Large intestine (tissue), 3 donors: Measurements from ENCODE around the gene RNF113B. TPM values are rescaled to one million over a fixed set of nuclear protein-coding genes. Genes with fewer than 3 reads are reported as not detected.

ENCODE experiments used
- DNase-seq, 2 donors: peaks; one replicate each; pipeline versions ENCODE4 v3.0.0 to v3.0.0-alpha.2; 2013
- H3K27ac ChIP-seq: one replicate; pipeline ENCODE4 v1.5.1; 2013; ENCODE audit warnings: low read length
- H3K27me3 ChIP-seq: 2 replicates; pipeline ENCODE4 v1.6.1; 2013; ENCODE audit warnings: low read length; ENCODE audit not compliant: control insufficient read depth, insufficient read depth
- H3K36me3 ChIP-seq: 2 replicates; pipeline ENCODE4 v1.6.1; 2013; ENCODE audit warnings: low read length; ENCODE audit not compliant: control insufficient read depth, insufficient read depth
- H3K4me1 ChIP-seq: one replicate; pipeline ENCODE4 v1.6.1; 2013; ENCODE audit warnings: low read length; ENCODE audit not compliant: control insufficient read depth, insufficient read depth
- H3K4me3 ChIP-seq: one replicate; pipeline ENCODE4 v1.5.1; 2013; ENCODE audit warnings: low read length
- H3K9me3 ChIP-seq: one replicate; pipeline ENCODE4 v1.6.1; 2013; ENCODE audit warnings: mild to moderate bottlenecking, low read depth, low read length, moderate library complexity; ENCODE audit not compliant: control insufficient read depth
- WGBS: methylation state at CpG from one replicate; pipeline ENCODE4 v1.1.5; 2013; ENCODE audit warnings: low lambda C conversion rate; ENCODE audit not compliant: insufficient coverage; 5-methylcytosine and 5-hydroxymethylcytosine counted together
- polyA plus RNA-seq: library from polyadenylated mRNA; unstranded; fragments of 120-200 nt; gene quantifications from one replicate; pipeline ENCODE4 v1.2.1, GENCODE V29; 2013

The RNF113B gene
- polyA plus RNA-seq, 1 donor = 0.04 TPM

GRCh38 chr13:98141509-98142379 lies 35.3 kb downstream of the RNF113B start:
- Histone ChIP-seq H3K27me3 (peaks cover 23% of the 10 kb centered on the region), H3K4me3 (peak overlapping the region; percentile 73), H3K4me1 (peaks cover 3% of the 10 kb centered on the region), H3K36me3 (no peaks in the 10 kb centered on the region), H3K27ac (no peak overlapping the region), H3K9me3 (no peaks in the 10 kb centered on the region)
- no peak for DNase-seq
- WGBS = no CpG with 5 or more reads among the region's 27 CpGs

DNA sequence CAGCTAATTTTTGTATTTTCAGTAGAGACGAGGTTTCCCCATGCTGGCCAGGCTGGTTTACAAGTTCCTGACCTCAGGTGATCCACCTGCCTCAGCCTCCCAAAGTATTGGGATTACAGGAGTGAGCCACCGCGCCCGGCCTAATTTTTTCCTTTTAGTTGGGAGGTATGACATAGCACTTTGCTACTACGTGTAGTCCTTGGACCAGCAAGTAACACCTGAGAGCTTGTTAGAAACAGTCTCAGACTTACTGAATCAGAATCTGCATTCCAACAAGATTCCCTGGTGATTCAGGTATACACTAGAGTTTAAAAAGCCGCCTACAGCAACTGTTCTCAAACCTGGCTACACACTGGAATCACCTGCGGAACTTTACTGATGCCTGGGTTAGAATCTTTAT lies 36.0 kb downstream of the RNF113B start:
- Histone ChIP-seq H3K4me3 (no peak overlapping the region), H3K9me3 (no peaks in the 10 kb centered on the region), H3K36me3 (no peaks in the 10 kb centered on the region), H3K4me1 (peaks cover 3% of the 10 kb centered on the region), H3K27ac (no peak overlapping the region), H3K27me3 (peaks cover 23% of the 10 kb centered on the region)
- 100% methylated on average over 1 of the region's 7 CpGs for WGBS
- no peak for DNase-seq

DNA sequence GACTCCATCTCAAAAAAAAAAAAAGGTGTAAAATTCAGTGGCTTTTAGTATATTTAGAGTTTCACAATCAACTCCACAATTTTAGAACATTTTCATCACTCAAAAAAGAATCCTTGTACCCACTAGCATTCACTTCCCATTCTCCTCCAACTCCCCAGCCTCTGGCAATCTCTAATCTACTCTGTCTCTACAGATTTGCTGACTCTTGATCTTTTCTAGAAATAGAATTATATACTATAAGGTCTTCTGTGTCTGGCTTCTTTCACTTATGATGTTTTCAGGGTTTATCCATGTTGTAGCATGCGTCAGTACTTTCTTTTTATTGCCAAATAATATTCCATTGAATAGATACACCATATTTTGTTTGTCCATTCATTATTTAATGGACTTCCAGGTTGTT lies 42.2 kb downstream of the RNF113B start:
- no peak overlapping the region for H3K27ac ChIP-seq
- H3K4me3 ChIP-seq = no peak overlapping the region
- no peak for DNase-seq
- WGBS = no CpG with 5 or more reads among the region's 1 CpG
- peaks cover 9% of the 10 kb centered on the region for H3K27me3 ChIP-seq
- no peaks in the 10 kb centered on the region for H3K4me1 ChIP-seq
- H3K9me3 ChIP-seq = no peaks in the 10 kb centered on the region
- H3K36me3 ChIP-seq = no peaks in the 10 kb centered on the region

DNA sequence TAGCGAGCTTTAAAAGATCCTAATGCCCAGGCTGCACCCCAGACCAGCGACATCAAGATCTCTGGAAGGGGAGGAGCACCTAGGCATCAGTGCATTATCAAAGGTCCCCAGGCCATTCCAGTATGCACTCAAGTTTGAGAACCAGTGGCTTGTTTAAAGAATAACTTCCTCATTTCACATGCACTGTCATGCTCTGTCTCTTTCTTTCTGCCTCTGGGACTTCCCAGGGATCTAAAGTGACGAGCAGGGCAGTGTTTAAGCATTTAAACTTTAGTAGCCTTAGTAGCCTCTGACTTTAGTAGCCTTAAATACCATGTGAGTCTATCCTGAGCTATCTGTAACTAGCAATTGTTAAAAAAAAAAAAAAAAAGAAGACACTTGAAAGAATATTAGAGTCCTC lies 43.1 kb downstream of the RNF113B start:
- Histone ChIP-seq H3K9me3 (no peaks in the 10 kb centered on the region), H3K4me1 (no peaks in the 10 kb centered on the region), H3K27ac (no peak overlapping the region), H3K4me3 (no peak overlapping the region), H3K36me3 (no peaks in the 10 kb centered on the region), H3K27me3 (peaks cover 9% of the 10 kb centered on the region)
- DNase-seq = no peak
- whole genome bisulfite sequencing = no CpG with 5 or more reads among the region's 3 CpGs

GRCh38 chr13:98129059-98129746 lies 47.9 kb downstream of the RNF113B start:
- DNase-seq = no peak
- Histone ChIP-seq H3K9me3 (no peaks in the 10 kb centered on the region), H3K27me3 (no peaks in the 10 kb centered on the region), H3K4me1 (no peaks in the 10 kb centered on the region), H3K4me3 (no peak overlapping the region), H3K27ac (no peak overlapping the region), H3K36me3 (no peaks in the 10 kb centered on the region)
- WGBS = no CpG with 5 or more reads among the region's 5 CpGs

Other genes with a start within 250 kb of the RNF113B start
- gene IPO5, start 223.6 kb downstream of the RNF113B start, polyA plus RNA-seq = 108 TPM
- gene FARP1, start 34.2 kb downstream of the RNF113B start, polyA plus RNA-seq = 27.6 TPM